ENCODE measurements around the gene PCNX1. TPM values are rescaled to one million over a fixed set of nuclear protein-coding genes. Genes with fewer than 3 reads are reported as not detected.

PCNX1 gene
- total and polyA plus RNA-seq, 2 experiments from 2014 or later = 10.0 to 64.2 TPM

GRCh38 chr14:71004481-71004880 lies 97.2 kb downstream of the PCNX1 start:
- H3K27ac ChIP-seq = no peak overlapping the region
- H3K4me3 ChIP-seq = no peak overlapping the region
- WGBS (ENCODE audit: low lambda C conversion rate, missing lambda C conversion rate) = 93% methylated on average over 2 of the region's 2 CpGs
- no peaks in the 10 kb centered on the region for H3K9me2 ChIP-seq (replicated peaks; ENCODE audit: insufficient read depth)
- H3K9me3 ChIP-seq (ENCODE audit: low read depth) = no peaks in the 10 kb centered on the region
- DNase-seq (ENCODE audit: low spot score) = no peak
- TF ChIP-seq EZH2phosphoT487 (IDR thresholded peaks at IDR 0.05; ENCODE audit: low read depth, severe bottlenecking, unreplicated experiment) = no peak
- no peak for TF ChIP-seq EZH2 (IDR thresholded peaks at IDR 0.05; ENCODE audit: borderline replicate concordance)
- TF ChIP-seq CTCF (IDR thresholded peaks at IDR 0.05; ENCODE audit: poor library complexity) = no peak
- no peaks in the 10 kb centered on the region for H3K27me3 ChIP-seq
- H4K20me1 ChIP-seq (ENCODE audit: insufficient read depth, poor library complexity, severe bottlenecking) = no peaks in the 10 kb centered on the region
- H3K79me2 ChIP-seq = peaks cover 7% of the 10 kb centered on the region
- no peaks in the 10 kb centered on the region for H3K4me1 ChIP-seq (ENCODE audit: insufficient read depth)
- H3K36me3 ChIP-seq (replicated peaks; ENCODE audit: insufficient read depth, low read depth) = no peaks in the 10 kb centered on the region
- H3K4me2 ChIP-seq = no peak overlapping the region
- no peak overlapping the region for H2AFZ ChIP-seq

DNA sequence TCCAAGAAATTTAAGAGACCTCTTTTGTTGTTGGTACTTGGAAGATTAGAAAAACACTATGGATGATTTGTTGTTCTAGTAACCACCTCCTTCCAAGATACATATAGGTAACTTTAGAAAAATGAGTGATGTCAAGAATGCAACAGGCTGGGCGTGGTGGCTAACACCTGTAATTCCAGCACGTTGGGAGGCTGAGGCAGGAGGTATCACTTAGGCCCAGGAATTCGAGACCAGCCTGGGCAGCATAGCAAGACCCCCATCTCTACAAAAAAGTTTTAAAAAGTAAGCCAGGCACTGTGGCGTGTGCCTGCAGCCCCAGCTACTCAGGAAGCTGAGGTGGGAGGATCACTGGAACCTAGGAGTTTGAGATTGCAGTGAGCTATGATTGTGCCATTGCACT lies 97.8 kb downstream of the PCNX1 start:
- Histone ChIP-seq H3K4me1 (ENCODE audit: insufficient read depth) (no peaks in the 10 kb centered on the region), H3K36me3 (replicated peaks; ENCODE audit: insufficient read depth, low read depth) (no peaks in the 10 kb centered on the region), H3K9me2 (replicated peaks; ENCODE audit: insufficient read depth) (no peaks in the 10 kb centered on the region), H3K27me3 (no peaks in the 10 kb centered on the region), H3K27ac (no peak overlapping the region), H3K79me2 (peaks cover 7% of the 10 kb centered on the region), H2AFZ (no peak overlapping the region), H3K4me3 (no peak overlapping the region), H3K9me3 (ENCODE audit: low read depth) (no peaks in the 10 kb centered on the region), H3K4me2 (no peak overlapping the region), H4K20me1 (ENCODE audit: insufficient read depth, poor library complexity, severe bottlenecking) (no peaks in the 10 kb centered on the region)
- 91% methylated on average over 4 of the region's 4 CpGs for WGBS (ENCODE audit: low lambda C conversion rate, missing lambda C conversion rate)
- TF ChIP-seq EZH2 (IDR thresholded peaks at IDR 0.05; ENCODE audit: borderline replicate concordance) = no peak
- no peak for TF ChIP-seq EZH2phosphoT487 (IDR thresholded peaks at IDR 0.05; ENCODE audit: low read depth, severe bottlenecking, unreplicated experiment)
- no peak for TF ChIP-seq CTCF (IDR thresholded peaks at IDR 0.05; ENCODE audit: poor library complexity)
- no peak for DNase-seq (ENCODE audit: low spot score)

- H3K4me2 ChIP-seq = no peak overlapping the region
- no peaks in the 10 kb centered on the region for H3K4me1 ChIP-seq (ENCODE audit: insufficient read depth)
- WGBS (ENCODE audit: low lambda C conversion rate, missing lambda C conversion rate) = 93% methylated on average over 2 of the region's 2 CpGs
Observed at GRCh38 chr14:71006200-71006563, 98.9 kb downstream of the PCNX1 start.

More at GRCh38 chr14:71006200-71006563, 98.9 kb downstream of the PCNX1 start:
- no peaks in the 10 kb centered on the region for H3K27me3 ChIP-seq
- no peaks in the 10 kb centered on the region for H3K36me3 ChIP-seq (replicated peaks; ENCODE audit: insufficient read depth, low read depth)
- TF ChIP-seq EZH2 (IDR thresholded peaks at IDR 0.05; ENCODE audit: borderline replicate concordance) = no peak
- TF ChIP-seq EZH2phosphoT487 (IDR thresholded peaks at IDR 0.05; ENCODE audit: low read depth, severe bottlenecking, unreplicated experiment) = no peak
- TF ChIP-seq CTCF (IDR thresholded peaks at IDR 0.05; ENCODE audit: poor library complexity) = no peak
- DNase-seq (ENCODE audit: low spot score) = no peak
- no peak overlapping the region for H2AFZ ChIP-seq
- no peaks in the 10 kb centered on the region for H3K9me2 ChIP-seq (replicated peaks; ENCODE audit: insufficient read depth)
- H4K20me1 ChIP-seq (ENCODE audit: insufficient read depth, poor library complexity, severe bottlenecking) = no peaks in the 10 kb centered on the region
- no peak overlapping the region for H3K27ac ChIP-seq
- no peaks in the 10 kb centered on the region for H3K9me3 ChIP-seq (ENCODE audit: low read depth)
- no peak overlapping the region for H3K4me3 ChIP-seq
- H3K79me2 ChIP-seq = peaks cover 7% of the 10 kb centered on the region

All from hepatocyte (in vitro differentiated cells).